Esophagus muscularis mucosa (tissue), 3 donors: ENCODE data around the gene KCNAB2.

Experiments used
- CTCF ChIP-seq, 3 experiments: fragments of 200-600 bp in 2 of 3; fragments of 450-650 bp in 1 of 3; sonication (generic) in 2 of 3; IDR thresholded peaks; one replicate each; pipeline ENCODE4 v1.5.1; 2017 to 2019; ENCODE audit warnings: antibody characterized with exemption in 3 of 3, mild to moderate bottlenecking in 2 of 3, moderate library complexity in 1 of 3
- POLR2A ChIP-seq: fragments of 450-650 bp; IDR thresholded peaks from one replicate; pipeline ENCODE4 v1.6.1; 2017; ENCODE audit warnings: antibody characterized with exemption, moderate library complexity, mild to moderate bottlenecking, low read depth
- POLR2AphosphoS5 ChIP-seq, 2 donors: sonication (generic); formaldehyde crosslinking; IDR thresholded peaks; one replicate each; pipeline ENCODE4 v1.6.1; 2017; ENCODE audit warnings: antibody characterized with exemption in 2 of 2

DNA sequence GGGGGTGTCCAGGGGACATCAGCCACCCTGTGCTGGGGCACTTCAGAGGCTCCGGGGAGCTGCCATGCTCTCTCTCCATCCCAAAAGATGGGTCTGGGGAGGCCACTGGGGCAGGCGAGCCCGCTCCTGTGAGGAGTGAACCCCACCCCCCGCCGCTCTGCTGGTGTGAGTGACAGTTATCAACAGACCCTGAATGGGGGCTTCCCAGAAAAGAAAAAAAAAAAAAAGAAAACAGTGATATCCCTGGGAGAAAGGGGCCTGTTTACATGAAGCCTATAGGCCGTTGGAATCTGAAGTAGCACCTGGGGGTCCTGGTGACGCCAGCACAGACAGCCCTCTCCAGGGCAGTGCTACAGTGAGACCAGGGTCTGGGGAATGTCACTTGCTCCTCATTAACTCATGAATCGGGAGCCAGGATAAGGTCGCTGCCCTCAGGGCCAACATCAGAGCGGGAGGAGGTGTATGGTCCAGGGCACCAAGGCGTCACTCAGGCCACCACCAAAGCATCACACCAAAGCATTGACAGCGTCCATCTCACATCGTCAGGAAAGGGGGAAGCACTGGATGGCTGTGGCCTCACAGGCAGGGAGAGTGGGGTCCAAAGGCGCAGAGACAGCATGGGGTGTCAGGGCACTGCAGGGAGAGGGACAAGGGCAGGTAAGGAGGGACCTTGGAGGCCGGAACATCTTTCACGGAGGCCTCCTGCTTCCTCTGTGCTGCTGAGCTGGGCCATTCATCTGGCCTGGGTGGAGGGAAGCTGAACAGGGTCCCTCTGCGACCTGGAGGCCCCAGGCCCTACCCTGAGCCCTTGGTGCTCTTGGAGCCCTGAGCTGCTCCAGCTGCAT lies 45.0 kb upstream of the KCNAB2 start:
- TF ChIP-seq POLR2A (no peak), CTCF (IDR thresholded peaks at IDR 0.05) (no peak), POLR2AphosphoS5 (IDR thresholded peaks at IDR 0.05) (no peak)
